Measurements from ENCODE around the gene FNDC10. TPM values are rescaled to one million over a fixed set of nuclear protein-coding genes. Genes with fewer than 3 reads are reported as not detected.

FNDC10 gene
- total RNA-seq, 2 donors from 2014 or later = 1.2 to 3.6 TPM

DNA sequence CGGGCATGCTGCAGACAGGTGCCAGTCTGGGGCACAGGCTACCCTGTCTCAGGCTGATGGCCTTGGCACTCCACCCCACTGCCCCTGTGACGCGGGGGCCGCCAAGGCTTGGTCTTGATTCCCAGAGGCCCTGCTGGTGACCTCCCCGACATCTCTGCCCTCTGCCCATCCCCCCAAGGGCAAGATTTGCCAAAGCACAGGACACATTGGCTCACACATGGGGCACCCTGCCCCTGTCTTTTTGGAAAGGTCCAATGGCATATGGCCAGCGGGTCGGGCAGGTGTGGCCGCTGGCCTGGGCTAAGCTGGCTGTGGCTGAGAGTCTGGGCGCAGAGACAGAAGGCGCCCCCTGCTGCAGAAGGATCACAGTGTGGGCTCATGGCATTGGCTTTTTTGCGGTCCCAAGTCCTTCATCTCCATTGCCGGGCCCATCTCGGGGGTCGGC lies 20.0 kb upstream of the FNDC10 start:
- DNase-seq (ENCODE audit: low spot score) = no peak
- intact Hi-C loops (cut with DNase I) = no loop called here

DNA sequence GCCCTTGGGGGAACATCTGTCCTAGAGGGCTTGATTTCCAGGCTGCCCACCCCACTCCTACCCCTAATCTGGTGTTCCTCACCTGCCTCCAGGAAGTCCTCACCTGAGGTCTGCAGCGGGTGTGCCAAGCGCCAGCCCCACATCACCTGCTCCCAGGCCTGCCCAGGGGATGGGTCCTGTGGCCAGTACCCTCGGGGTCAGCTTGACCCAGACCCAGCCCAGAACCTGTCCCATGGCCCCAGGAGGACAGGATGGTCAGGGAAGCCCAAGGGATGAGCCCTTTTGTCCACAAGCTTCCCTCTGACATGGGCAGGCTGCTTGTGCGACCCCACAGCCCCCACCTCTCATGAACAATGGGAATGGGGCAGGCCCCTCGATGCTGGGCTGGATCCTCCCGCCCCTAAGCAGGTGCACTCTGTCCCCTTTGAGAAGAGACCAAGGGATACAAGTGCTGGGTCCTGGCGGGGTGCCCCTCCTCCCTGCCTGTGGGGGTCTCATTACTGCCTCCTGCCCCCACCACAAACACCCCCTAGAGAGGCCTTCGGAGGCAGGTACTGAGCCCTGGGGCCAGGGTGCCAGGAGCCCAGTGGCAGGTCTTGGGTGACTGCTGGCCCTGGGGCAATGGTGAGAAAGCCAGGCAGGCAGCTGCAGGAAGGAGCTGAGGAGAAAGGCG lies 18.6 kb upstream of the FNDC10 start:
- intact Hi-C loops (cut with DNase I) = no loop called here
- peak; percentile 78 for DNase-seq (ENCODE audit: low spot score)

DNA sequence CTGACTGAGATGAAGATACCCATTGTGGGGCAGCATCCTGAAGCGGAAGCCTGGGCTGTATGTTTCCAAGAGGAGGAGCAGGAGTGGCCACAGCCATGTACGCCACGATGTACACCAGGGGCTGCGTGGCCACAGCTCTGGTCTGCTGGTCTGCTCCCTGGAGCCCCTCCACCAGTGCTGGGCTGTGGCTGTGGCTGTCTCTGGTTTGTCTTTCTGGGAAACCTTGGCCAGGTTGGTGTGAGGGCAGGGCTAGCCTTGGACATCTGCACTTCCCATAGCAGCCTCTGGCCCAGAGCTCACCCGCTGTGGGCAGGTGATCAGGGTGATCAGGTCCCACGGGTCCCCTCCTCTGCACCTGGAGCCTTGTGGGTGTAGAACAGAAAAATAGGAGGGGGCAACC lies 18.0 kb upstream of the FNDC10 start:
- intact Hi-C loops (cut with DNase I) = no loop called here
- no peak for DNase-seq (ENCODE audit: low spot score)

- no peak for DNase-seq (ENCODE audit: low spot score)
- intact Hi-C loops (cut with DNase I) = no loop called here
Observed at GRCh38 chr1:1617516-1617915, 17.6 kb upstream of the FNDC10 start.

DNA sequence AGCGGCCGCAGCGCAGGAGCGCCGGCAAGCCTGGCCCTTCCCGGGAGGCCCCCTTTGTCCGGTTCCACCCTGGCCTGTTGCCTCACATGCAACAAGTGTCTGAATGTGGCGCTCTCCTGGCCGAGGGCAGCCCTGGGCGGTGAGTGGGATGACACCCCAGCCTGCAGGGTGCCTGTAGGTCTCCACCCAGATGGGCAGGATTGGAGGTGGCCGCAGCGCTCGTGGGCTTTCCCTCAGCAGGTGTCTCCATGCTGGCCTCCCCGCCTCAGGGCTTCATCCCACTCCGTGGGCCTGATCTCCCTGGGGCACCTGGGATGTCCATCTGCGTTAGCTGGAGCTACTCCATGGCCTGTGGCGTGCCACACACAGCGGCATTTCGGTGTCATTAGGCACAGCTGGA lies 16.9 kb upstream of the FNDC10 start:
- peak; percentile 84 for DNase-seq (ENCODE audit: low spot score)
- intact Hi-C loops (cut with DNase I) = no loop called here

GRCh38 chr1:1616045-1616790 lies 16.3 kb upstream of the FNDC10 start:
- intact Hi-C loops (cut with DNase I) = no loop called here

DNA sequence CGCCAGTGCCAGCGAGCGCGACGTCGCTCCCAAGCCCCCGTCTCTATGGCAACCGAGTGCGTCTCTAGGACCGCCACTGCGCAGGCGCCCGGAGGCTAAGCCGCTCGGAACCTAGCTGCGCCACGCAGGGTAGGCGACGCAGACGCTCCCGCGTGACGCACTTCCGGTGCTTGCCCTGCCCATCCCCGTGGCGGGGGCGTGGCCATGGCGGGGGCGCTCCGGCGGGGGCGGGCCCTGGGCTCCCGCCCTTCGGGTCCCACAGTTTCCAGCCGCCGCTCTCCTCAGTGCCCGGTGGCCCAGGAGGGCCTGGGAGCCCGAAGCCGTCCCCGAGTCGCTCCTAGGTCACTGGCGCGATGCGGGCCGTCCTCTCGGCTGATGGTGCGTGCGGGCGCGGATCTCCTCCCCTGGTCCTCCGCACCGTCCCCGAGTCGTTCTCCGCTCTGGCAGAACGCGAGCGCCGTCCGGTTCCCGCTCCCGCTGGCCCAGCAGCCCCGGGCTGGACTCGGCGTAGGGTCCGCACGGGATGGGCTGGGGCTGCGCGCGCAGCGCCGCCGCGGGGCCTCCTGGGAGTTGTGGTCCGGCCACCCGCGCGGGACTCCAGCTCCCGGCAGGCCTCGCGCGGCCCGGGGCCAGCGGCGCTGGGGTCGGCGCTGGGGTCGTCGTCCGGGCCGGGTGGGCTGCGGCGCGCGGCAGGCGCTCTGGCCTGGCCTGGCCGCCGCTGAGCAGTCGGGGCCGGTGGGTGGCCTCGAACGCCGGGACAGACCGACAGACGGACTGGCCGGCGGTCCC lies 15.5 kb upstream of the FNDC10 start, which contains the start of gene MIB2:
MIB2 (plus strand) TSS at position 245 of the 789 bp plus-strand sequence. CDS start 7,953 bp downstream, outside the sequence.
- DNase-seq (ENCODE audit: low spot score) = peak; percentile 99
- intact Hi-C loops (cut with DNase I) = no loop called here

More at GRCh38 chr1:1616045-1616790, 16.3 kb upstream of the FNDC10 start:
- DNase-seq (ENCODE audit: low spot score) = peak; percentile 87

DNA sequence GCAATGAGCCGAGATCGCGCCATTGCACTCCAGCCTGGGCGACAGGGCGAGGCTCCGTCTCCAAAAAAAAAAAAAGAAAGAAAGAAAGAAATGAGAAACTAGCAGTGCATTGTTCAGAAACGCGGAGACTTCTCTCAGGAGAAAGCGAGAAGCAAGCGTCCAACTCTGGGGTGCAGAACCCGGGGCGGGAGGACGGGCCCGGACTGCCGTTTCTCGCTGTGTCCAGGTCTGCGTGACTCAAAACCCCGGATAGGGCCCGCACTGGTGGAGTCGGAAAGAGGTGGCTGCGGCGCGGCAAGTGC lies 15.0 kb upstream of the FNDC10 start:
- no peak for DNase-seq (ENCODE audit: low spot score)
- intact Hi-C loops (cut with DNase I) = no loop called here

DNA sequence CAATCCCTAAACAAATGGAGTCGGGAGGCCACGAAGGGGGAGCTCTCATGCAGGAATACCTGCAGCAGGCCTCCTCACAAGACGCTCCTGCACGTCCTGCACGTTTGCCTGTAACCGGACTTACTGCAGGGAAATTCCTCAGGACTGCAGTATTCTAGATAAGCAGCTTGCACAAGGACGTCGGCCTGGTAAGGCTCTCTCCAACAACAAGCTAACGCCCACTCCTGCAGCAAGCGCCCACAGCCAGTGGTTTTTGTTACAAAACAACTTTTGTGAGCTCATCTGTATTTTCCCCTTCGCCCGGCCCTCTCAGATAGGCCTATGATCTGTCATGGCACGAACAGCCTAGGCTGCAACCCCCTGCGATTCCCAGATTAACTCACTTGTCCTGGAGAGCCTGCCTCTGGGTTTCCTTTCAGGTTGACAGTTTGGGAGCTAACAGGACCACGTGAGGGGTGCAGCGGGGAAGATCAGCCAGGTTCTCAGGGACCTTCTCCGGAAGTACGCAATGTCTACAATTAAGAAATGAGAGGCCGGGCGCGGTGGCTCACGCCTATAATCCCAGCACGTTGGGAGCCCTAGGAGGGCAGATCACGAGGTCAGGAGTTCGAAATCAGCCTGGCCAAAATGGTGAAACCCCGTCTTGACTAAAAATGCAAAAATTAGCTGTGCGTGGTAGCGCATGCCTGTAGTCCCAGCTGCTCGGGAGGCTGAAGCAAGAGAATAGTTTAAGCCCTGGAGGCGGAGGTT lies 14.4 kb upstream of the FNDC10 start:
- intact Hi-C loops (cut with DNase I) = no loop called here
- peak; percentile 90 for DNase-seq (ENCODE audit: low spot score)

DNA sequence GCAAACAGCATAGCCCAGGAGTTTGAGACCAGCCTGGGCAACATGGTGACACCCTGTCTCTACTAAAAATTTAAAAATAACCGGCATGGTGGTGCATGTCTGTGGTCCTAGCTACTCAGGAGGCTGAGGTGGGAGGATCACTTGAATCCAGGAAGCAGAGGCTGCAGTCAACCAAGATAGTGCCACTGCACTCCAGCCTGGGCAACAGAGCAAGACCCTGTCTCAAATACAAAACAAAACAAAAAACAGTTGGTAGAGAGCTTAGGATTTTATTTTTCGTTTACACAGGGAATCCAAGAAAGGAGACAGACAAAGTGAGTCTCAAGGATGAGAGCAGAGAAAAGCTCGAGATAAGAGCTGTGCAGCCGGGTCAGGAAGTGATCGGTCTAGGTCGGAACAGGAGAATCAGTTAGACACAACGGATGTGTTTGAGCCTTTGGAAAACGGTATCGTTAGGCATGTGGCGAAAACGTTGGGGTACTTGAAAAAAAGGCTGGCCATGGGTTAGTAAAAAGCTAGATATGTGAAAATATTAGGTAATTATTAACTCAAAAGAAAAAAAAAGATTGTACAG lies 13.7 kb upstream of the FNDC10 start:
- DNase-seq (ENCODE audit: low spot score) = no peak
- intact Hi-C loops (cut with DNase I) = no loop called here

DNA sequence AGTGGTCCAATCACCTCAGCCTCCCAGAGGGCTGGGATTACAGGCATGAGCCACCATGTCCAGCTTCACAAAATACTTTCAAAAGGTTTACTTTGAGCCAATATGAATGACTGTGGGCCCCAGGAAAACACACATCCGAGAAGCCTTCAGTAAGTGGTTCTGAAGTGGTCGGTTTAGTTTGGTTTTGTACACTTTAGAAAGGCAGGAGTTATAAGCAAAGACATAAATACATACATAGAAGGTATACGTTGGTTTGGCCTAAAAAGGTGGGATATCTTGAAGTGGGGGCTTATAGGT lies 12.1 kb upstream of the FNDC10 start:
- intact Hi-C loops (cut with DNase I) = no loop called here
- DNase-seq (ENCODE audit: low spot score) = no peak

GRCh38 chr1:1610796-1611195 lies 10.9 kb upstream of the FNDC10 start:
- no peak for DNase-seq (ENCODE audit: low spot score)
- intact Hi-C loops (cut with DNase I) = no loop called here

GRCh38 chr1:1609822-1610485 lies 10.0 kb upstream of the FNDC10 start:
- DNase-seq (ENCODE audit: low spot score) = no peak

GRCh38 chr1:1606232-1606631 lies 6.3 kb upstream of the FNDC10 start:
- DNase-seq (ENCODE audit: low spot score) = no peak
- intact Hi-C loops (cut with DNase I) = no loop called here

More at GRCh38 chr1:1609822-1610485, 10.0 kb upstream of the FNDC10 start:
- intact Hi-C loops (cut with DNase I) = no loop called here

- no peak for DNase-seq (ENCODE audit: low spot score)
- intact Hi-C loops (cut with DNase I) = no loop called here
Observed at GRCh38 chr1:1605724-1606123, 5.8 kb upstream of the FNDC10 start.

DNA sequence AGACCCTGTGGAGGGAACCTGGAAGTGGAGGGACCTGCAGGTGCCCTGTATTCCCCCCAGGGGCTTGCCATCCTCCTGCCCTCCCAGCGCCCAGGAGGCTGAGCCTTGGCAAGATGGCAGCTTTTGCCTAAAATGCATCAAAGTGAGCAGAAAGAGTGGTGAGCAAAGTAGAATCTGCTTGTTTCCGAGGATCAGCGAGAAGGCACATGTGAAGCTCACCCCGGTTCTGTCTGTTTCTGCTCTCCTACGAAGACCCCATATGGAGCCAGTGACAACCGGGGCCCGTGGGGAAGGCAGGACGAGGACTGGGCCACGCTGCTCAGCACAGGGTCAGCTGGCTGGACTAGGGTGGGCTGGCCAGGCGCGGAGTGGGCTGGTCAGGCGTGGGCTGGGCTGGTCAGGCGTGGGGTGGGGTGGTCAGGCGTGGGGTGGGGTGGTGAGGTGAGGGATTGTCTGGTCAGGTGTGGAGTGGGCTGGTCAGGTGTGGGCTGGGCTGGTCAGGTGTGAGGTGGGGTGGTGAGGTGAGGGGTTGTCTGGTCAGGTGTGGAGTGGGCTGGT lies 5.2 kb upstream of the FNDC10 start:
- intact Hi-C loops (cut with DNase I) = no loop called here
- no peak for DNase-seq (ENCODE audit: low spot score)

- intact Hi-C loops (cut with DNase I) = no loop called here
Observed at GRCh38 chr1:1604374-1605033, 4.6 kb upstream of the FNDC10 start.

More at GRCh38 chr1:1604374-1605033, 4.6 kb upstream of the FNDC10 start:
- no peak for DNase-seq (ENCODE audit: low spot score)

Data from posterior vena cava (tissue), 2 donors.